Measurements from ENCODE around the gene CHST8. TPM values are rescaled to one million over a fixed set of nuclear protein-coding genes. Genes with fewer than 3 reads are reported as not detected.

Gene CHST8
- total and polyA plus RNA-seq, 2 of the 13 experiments (the other 11 are each of a cell fraction or from before 2014, with no cell fraction given) = not detected

- TF ChIP-seq, protein P1, sequence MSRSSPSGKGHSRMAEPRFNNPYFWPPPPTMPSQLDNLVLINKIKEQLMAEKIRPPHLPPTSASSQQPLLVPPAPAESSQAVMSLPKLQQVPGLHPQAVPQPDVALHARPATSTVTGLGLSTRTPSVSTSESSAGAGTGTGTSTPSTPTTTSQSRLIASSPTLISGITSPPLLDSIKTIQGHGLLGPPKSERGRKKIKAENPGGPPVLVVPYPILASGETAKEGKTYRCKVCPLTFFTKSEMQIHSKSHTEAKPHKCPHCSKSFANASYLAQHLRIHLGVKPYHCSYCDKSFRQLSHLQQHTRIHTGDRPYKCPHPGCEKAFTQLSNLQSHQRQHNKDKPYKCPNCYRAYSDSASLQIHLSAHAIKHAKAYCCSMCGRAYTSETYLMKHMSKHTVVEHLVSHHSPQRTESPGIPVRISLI (CRISPR knock-in tag; IDR thresholded peaks at IDR 0.05; ENCODE audit: borderline replicate concordance) = no peak
- TF ChIP-seq ZNF781 (CRISPR knock-in tag; IDR thresholded peaks at IDR 0.05; ENCODE audit: borderline replicate concordance, not compliant biosample characterization) = no peak
- TF ChIP-seq, protein P2, sequence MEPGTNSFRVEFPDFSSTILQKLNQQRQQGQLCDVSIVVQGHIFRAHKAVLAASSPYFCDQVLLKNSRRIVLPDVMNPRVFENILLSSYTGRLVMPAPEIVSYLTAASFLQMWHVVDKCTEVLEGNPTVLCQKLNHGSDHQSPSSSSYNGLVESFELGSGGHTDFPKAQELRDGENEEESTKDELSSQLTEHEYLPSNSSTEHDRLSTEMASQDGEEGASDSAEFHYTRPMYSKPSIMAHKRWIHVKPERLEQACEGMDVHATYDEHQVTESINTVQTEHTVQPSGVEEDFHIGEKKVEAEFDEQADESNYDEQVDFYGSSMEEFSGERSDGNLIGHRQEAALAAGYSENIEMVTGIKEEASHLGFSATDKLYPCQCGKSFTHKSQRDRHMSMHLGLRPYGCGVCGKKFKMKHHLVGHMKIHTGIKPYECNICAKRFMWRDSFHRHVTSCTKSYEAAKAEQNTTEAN (CRISPR knock-in tag; conservative IDR thresholded peaks at IDR 0.05) = peak; percentile 56; the same call in 1 of the 2 replicates
- TF ChIP-seq MTERF4 (CRISPR knock-in tag; IDR thresholded peaks at IDR 0.05) = peak; percentile 65; the same call in 1 of the 2 replicates
- 0 out of 2 replicates have a peak, but pooled peaks have one; percentile 62 for TF ChIP-seq ZNF543 (CRISPR knock-in tag; IDR thresholded peaks at IDR 0.05)
- TF ChIP-seq MTF1 (CRISPR knock-in tag; IDR thresholded peaks at IDR 0.05) = 0 out of 2 replicates have a peak, but pooled peaks have one; percentile 40
- 0 out of 2 replicates have a peak, but pooled peaks have one; percentile 51 for TF ChIP-seq ZBTB25 (CRISPR knock-in tag; IDR thresholded peaks at IDR 0.05)
- 0 out of 2 replicates have a peak, but pooled peaks have one; percentile 36 for TF ChIP-seq THAP11 (CRISPR knock-in tag; IDR thresholded peaks at IDR 0.05)
- peak; percentile 82; the same call in 1 of the 2 replicates for TF ChIP-seq ZNF790 (CRISPR knock-in tag; IDR thresholded peaks at IDR 0.05; ENCODE audit: borderline replicate concordance)
- TF ChIP-seq, protein P3, sequence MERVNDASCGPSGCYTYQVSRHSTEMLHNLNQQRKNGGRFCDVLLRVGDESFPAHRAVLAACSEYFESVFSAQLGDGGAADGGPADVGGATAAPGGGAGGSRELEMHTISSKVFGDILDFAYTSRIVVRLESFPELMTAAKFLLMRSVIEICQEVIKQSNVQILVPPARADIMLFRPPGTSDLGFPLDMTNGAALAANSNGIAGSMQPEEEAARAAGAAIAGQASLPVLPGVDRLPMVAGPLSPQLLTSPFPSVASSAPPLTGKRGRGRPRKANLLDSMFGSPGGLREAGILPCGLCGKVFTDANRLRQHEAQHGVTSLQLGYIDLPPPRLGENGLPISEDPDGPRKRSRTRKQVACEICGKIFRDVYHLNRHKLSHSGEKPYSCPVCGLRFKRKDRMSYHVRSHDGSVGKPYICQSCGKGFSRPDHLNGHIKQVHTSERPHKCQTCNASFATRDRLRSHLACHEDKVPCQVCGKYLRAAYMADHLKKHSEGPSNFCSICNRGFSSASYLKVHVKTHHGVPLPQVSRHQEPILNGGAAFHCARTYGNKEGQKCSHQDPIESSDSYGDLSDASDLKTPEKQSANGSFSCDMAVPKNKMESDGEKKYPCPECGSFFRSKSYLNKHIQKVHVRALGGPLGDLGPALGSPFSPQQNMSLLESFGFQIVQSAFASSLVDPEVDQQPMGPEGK (CRISPR knock-in tag; IDR thresholded peaks at IDR 0.05) = 0 out of 2 replicates have a peak, but pooled peaks have one; percentile 13
- TF ChIP-seq PRDM10 (CRISPR knock-in tag; IDR thresholded peaks at IDR 0.05; ENCODE audit: low read depth) = no peak
- 0 out of 2 replicates have a peak, but pooled peaks have one; percentile 41 for TF ChIP-seq ATF7-NPFF (CRISPR knock-in tag; IDR thresholded peaks at IDR 0.05; ENCODE audit: low read depth)
- peak; percentile 87 for TF ChIP-seq SRY (CRISPR knock-in tag; IDR thresholded peaks at IDR 0.05)
- peak; percentile 64; the same call in 1 of the 2 replicates for TF ChIP-seq ZSCAN12 (CRISPR knock-in tag; IDR thresholded peaks at IDR 0.05)
- peak; percentile 93; the same call in 1 of the 2 replicates for TF ChIP-seq EHMT2 (IDR thresholded peaks at IDR 0.05; ENCODE audit: borderline replicate concordance, low read depth, low read length)
- no peak for TF ChIP-seq CENPT (CRISPR knock-in tag; IDR thresholded peaks at IDR 0.05; ENCODE audit: low read depth)
- no peak for TF ChIP-seq ZNF501 (CRISPR knock-in tag; IDR thresholded peaks at IDR 0.05)
- peak; percentile 73; the same call in 1 of the 2 replicates for TF ChIP-seq HES4 (CRISPR knock-in tag; IDR thresholded peaks at IDR 0.05; ENCODE audit: borderline replicate concordance)
Observed at GRCh38 chr19:33767898-33768413, 146.2 kb downstream of the CHST8 start (continued).

All from HepG2 (cell line).